ENCODE data around the gene GPR183. TPM values are rescaled to one million over a fixed set of nuclear protein-coding genes. Genes with fewer than 3 reads are reported as not detected.
A peak's percentile ranks its signal among the peaks of the same experiment; 100 is the strongest.

Gene GPR183
- total RNA-seq, 1 experiment from 2014 or later, result 0.11 TPM

GRCh38 chr13:99282264-99283231, 24.7 kb downstream of the GPR183 start:
- peak; percentile 83 for DNase-seq
- Histone ChIP-seq H3K27ac (ENCODE audit: low read length) (peak overlapping the region; percentile 19; the same call in 1 of the 2 replicates), H3K9ac (ENCODE audit: low read length) (no peak overlapping the region), H3K36me3 (ENCODE audit: insufficient read depth, low read length) (no peaks in the 10 kb centered on the region), H3K4me2 (ENCODE audit: low read depth, low read length, poor library complexity, severe bottlenecking) (peak overlapping the region; percentile 49), H2AFZ (ENCODE audit: low read length) (no peak overlapping the region), H3K9me2 (replicated peaks; ENCODE audit: insufficient read depth, low read length) (no peaks in the 10 kb centered on the region), H3K27me3 (ENCODE audit: low read length) (no peaks in the 10 kb centered on the region), H3K9me3 (ENCODE audit: low read length) (no peaks in the 10 kb centered on the region), H3K79me2 (ENCODE audit: low read length) (peaks cover 30% of the 10 kb centered on the region), H4K20me1 (ENCODE audit: insufficient read depth, low read depth, low read length) (peaks cover 70% of the 10 kb centered on the region), H3K4me1 (ENCODE audit: low read length) (peaks cover 38% of the 10 kb centered on the region), H3K4me3 (ENCODE audit: low read length) (peak overlapping the region; percentile 3; the same call in 1 of the 2 replicates)

DNA sequence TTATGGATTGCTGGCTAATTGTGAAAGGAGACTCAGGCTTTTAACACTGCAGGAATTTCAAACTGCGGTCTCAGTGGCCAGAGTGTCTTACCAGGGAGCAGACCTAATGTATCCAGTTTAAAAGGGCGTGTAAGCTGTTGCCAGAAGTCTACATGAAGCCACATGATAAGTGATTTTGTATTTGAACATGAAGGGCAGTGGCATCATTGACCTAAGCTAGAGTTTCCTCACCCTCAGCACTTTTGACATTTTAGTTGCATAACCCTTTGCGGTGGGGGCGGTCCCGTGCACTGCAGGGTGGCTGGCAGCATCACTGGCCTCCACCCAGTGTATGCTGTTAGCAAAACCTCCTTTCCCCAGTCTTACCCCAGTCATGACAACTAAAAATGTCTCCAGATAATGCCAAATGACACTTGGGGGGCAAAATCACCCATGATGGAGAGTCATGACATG, 25.4 kb downstream of the GPR183 start:
- no peak overlapping the region for H2AFZ ChIP-seq (ENCODE audit: low read length)
- peaks cover 29% of the 10 kb centered on the region for H3K79me2 ChIP-seq (ENCODE audit: low read length)
- no peak overlapping the region for H3K27ac ChIP-seq (ENCODE audit: low read length)
- H3K4me3 ChIP-seq (ENCODE audit: low read length), result peak overlapping the region; percentile 3; the same call in 1 of the 2 replicates
- H3K4me1 ChIP-seq (ENCODE audit: low read length), result peaks cover 38% of the 10 kb centered on the region
- no peaks in the 10 kb centered on the region for H3K9me2 ChIP-seq (replicated peaks; ENCODE audit: insufficient read depth, low read length)
- DNase-seq, result no peak
- no peaks in the 10 kb centered on the region for H3K36me3 ChIP-seq (ENCODE audit: insufficient read depth, low read length)
- peak overlapping the region; percentile 49 for H3K4me2 ChIP-seq (ENCODE audit: low read depth, low read length, poor library complexity, severe bottlenecking)
- H4K20me1 ChIP-seq (ENCODE audit: insufficient read depth, low read depth, low read length), result peaks cover 74% of the 10 kb centered on the region
- H3K9me3 ChIP-seq (ENCODE audit: low read length), result no peaks in the 10 kb centered on the region
- no peak overlapping the region for H3K9ac ChIP-seq (ENCODE audit: low read length)
- H3K27me3 ChIP-seq (ENCODE audit: low read length), result no peaks in the 10 kb centered on the region

- Histone ChIP-seq H4K20me1 (ENCODE audit: insufficient read depth, low read depth, low read length) (peaks cover 77% of the 10 kb centered on the region), H3K4me1 (ENCODE audit: low read length) (peaks cover 38% of the 10 kb centered on the region), H3K4me2 (ENCODE audit: low read depth, low read length, poor library complexity, severe bottlenecking) (no peak overlapping the region), H3K4me3 (ENCODE audit: low read length) (no peak overlapping the region), H3K9me3 (ENCODE audit: low read length) (no peaks in the 10 kb centered on the region), H2AFZ (ENCODE audit: low read length) (no peak overlapping the region), H3K79me2 (ENCODE audit: low read length) (peaks cover 18% of the 10 kb centered on the region), H3K9ac (ENCODE audit: low read length) (no peak overlapping the region), H3K27me3 (ENCODE audit: low read length) (no peaks in the 10 kb centered on the region), H3K27ac (ENCODE audit: low read length) (no peak overlapping the region), H3K36me3 (ENCODE audit: insufficient read depth, low read length) (no peaks in the 10 kb centered on the region), H3K9me2 (replicated peaks; ENCODE audit: insufficient read depth, low read length) (no peaks in the 10 kb centered on the region)
- no peak for DNase-seq
Observed at GRCh38 chr13:99280166-99280565, 27.0 kb downstream of the GPR183 start.

- Histone ChIP-seq H3K27me3 (ENCODE audit: low read length) (no peaks in the 10 kb centered on the region), H3K36me3 (ENCODE audit: insufficient read depth, low read length) (no peaks in the 10 kb centered on the region), H3K4me1 (ENCODE audit: low read length) (peaks cover 38% of the 10 kb centered on the region), H4K20me1 (ENCODE audit: insufficient read depth, low read depth, low read length) (peaks cover 82% of the 10 kb centered on the region), H3K9me2 (replicated peaks; ENCODE audit: insufficient read depth, low read length) (no peaks in the 10 kb centered on the region), H2AFZ (ENCODE audit: low read length) (no peak overlapping the region), H3K4me3 (ENCODE audit: low read length) (no peak overlapping the region), H3K79me2 (ENCODE audit: low read length) (peaks cover 16% of the 10 kb centered on the region), H3K9me3 (ENCODE audit: low read length) (no peaks in the 10 kb centered on the region), H3K4me2 (ENCODE audit: low read depth, low read length, poor library complexity, severe bottlenecking) (no peak overlapping the region), H3K27ac (ENCODE audit: low read length) (no peak overlapping the region), H3K9ac (ENCODE audit: low read length) (no peak overlapping the region)
- DNase-seq, result no peak
Observed at GRCh38 chr13:99279637-99280036, 27.6 kb downstream of the GPR183 start.

DNA sequence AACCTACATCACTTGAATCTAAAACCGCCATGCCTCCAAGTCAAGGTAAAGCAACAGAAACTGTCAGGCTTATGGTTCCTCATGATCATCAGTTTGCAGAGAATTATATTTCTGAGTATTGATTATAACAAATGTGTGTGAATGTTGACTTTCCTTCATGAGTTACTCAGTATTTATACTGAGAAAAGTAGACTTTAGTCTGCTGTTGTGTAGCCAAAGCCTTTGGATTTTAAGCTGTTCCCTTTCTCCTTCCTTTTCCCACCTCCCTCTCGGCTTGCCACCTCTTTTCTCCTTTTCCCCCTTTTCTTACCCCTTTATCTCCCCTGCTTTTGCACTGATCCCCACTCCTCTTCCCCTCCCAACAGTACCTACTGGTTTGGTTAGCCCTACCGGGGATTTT, 28.4 kb downstream of the GPR183 start:
- DNase-seq, result no peak
- Histone ChIP-seq H3K4me3 (ENCODE audit: low read length) (no peak overlapping the region), H3K79me2 (ENCODE audit: low read length) (peaks cover 8% of the 10 kb centered on the region), H3K9ac (ENCODE audit: low read length) (no peak overlapping the region), H3K4me2 (ENCODE audit: low read depth, low read length, poor library complexity, severe bottlenecking) (no peak overlapping the region), H3K4me1 (ENCODE audit: low read length) (peaks cover 38% of the 10 kb centered on the region), H3K9me2 (replicated peaks; ENCODE audit: insufficient read depth, low read length) (no peaks in the 10 kb centered on the region), H2AFZ (ENCODE audit: low read length) (no peak overlapping the region), H3K36me3 (ENCODE audit: insufficient read depth, low read length) (no peaks in the 10 kb centered on the region), H4K20me1 (ENCODE audit: insufficient read depth, low read depth, low read length) (peaks cover 81% of the 10 kb centered on the region), H3K27ac (ENCODE audit: low read length) (no peak overlapping the region), H3K27me3 (ENCODE audit: low read length) (no peaks in the 10 kb centered on the region), H3K9me3 (ENCODE audit: low read length) (no peaks in the 10 kb centered on the region)

DNA sequence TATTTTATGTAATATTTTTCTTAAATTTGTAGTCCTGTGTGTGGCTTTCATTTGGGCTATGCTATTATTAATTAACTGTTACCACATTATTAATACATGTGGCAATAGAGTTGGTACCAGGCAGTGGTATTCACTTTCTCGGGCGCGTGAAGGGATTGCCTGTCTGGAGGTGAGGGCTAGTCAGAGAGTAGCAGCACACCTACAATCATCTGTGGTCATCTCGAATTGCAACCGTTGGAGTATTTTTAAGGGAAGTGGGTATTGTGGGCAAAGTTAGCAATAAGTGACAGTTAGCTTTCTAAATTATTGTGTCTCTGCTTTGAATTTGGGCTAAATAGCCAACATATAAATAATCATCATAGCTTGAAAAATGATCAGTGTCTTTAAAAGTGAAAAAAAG, 29.0 kb downstream of the GPR183 start:
- Histone ChIP-seq H3K4me3 (ENCODE audit: low read length) (no peak overlapping the region), H3K79me2 (ENCODE audit: low read length) (peaks cover 10% of the 10 kb centered on the region; the same call in 1 of the 2 replicates), H3K4me1 (ENCODE audit: low read length) (peaks cover 35% of the 10 kb centered on the region), H3K4me2 (ENCODE audit: low read depth, low read length, poor library complexity, severe bottlenecking) (no peak overlapping the region), H3K9me3 (ENCODE audit: low read length) (no peaks in the 10 kb centered on the region), H3K27me3 (ENCODE audit: low read length) (no peaks in the 10 kb centered on the region), H3K9ac (ENCODE audit: low read length) (no peak overlapping the region), H3K9me2 (replicated peaks; ENCODE audit: insufficient read depth, low read length) (no peaks in the 10 kb centered on the region), H3K36me3 (ENCODE audit: insufficient read depth, low read length) (0 out of 2 replicates have a peak, but pooled peaks cover 2% of the 10 kb centered on the region), H2AFZ (ENCODE audit: low read length) (no peak overlapping the region), H4K20me1 (ENCODE audit: insufficient read depth, low read depth, low read length) (peaks cover 82% of the 10 kb centered on the region), H3K27ac (ENCODE audit: low read length) (no peak overlapping the region)
- no peak for DNase-seq

GRCh38 chr13:99277629-99278028, 29.6 kb downstream of the GPR183 start:
- H3K27me3 ChIP-seq (ENCODE audit: low read length), result no peaks in the 10 kb centered on the region
- no peak overlapping the region for H2AFZ ChIP-seq (ENCODE audit: low read length)
- peaks cover 30% of the 10 kb centered on the region for H3K4me1 ChIP-seq (ENCODE audit: low read length)
- H3K9me2 ChIP-seq (replicated peaks; ENCODE audit: insufficient read depth, low read length), result no peaks in the 10 kb centered on the region
- no peaks in the 10 kb centered on the region for H3K9me3 ChIP-seq (ENCODE audit: low read length)
- H3K4me3 ChIP-seq (ENCODE audit: low read length), result no peak overlapping the region
- H3K9ac ChIP-seq (ENCODE audit: low read length), result no peak overlapping the region
- peaks cover 77% of the 10 kb centered on the region for H4K20me1 ChIP-seq (ENCODE audit: insufficient read depth, low read depth, low read length)
- H3K79me2 ChIP-seq (ENCODE audit: low read length), result peaks cover 5% of the 10 kb centered on the region; the same call in 1 of the 2 replicates
- H3K4me2 ChIP-seq (ENCODE audit: low read depth, low read length, poor library complexity, severe bottlenecking), result no peak overlapping the region
- no peak overlapping the region for H3K27ac ChIP-seq (ENCODE audit: low read length)
- DNase-seq, result no peak
- H3K36me3 ChIP-seq (ENCODE audit: insufficient read depth, low read length), result peaks cover 4% of the 10 kb centered on the region; the same call in 1 of the 2 replicates

- no peak overlapping the region for H3K27ac ChIP-seq (ENCODE audit: low read length)
- H3K4me1 ChIP-seq (ENCODE audit: low read length), result peaks cover 20% of the 10 kb centered on the region
- peaks cover 13% of the 10 kb centered on the region; the same call in 1 of the 2 replicates for H3K36me3 ChIP-seq (ENCODE audit: insufficient read depth, low read length)
- peaks cover 11% of the 10 kb centered on the region; the same call in 1 of the 2 replicates for H3K79me2 ChIP-seq (ENCODE audit: low read length)
- no peak overlapping the region for H3K4me2 ChIP-seq (ENCODE audit: low read depth, low read length, poor library complexity, severe bottlenecking)
- no peaks in the 10 kb centered on the region for H3K9me2 ChIP-seq (replicated peaks; ENCODE audit: insufficient read depth, low read length)
- no peak overlapping the region for H3K4me3 ChIP-seq (ENCODE audit: low read length)
- H3K9me3 ChIP-seq (ENCODE audit: low read length), result no peaks in the 10 kb centered on the region
- H4K20me1 ChIP-seq (ENCODE audit: insufficient read depth, low read depth, low read length), result peaks cover 74% of the 10 kb centered on the region
- DNase-seq, result no peak
- H2AFZ ChIP-seq (ENCODE audit: low read length), result no peak overlapping the region
- no peak overlapping the region for H3K9ac ChIP-seq (ENCODE audit: low read length)
- no peaks in the 10 kb centered on the region for H3K27me3 ChIP-seq (ENCODE audit: low read length)
Observed at GRCh38 chr13:99276706-99277105, 30.5 kb downstream of the GPR183 start.
